Measurements from ENCODE around the gene RRP36. TPM values are rescaled to one million over a fixed set of nuclear protein-coding genes. Genes with fewer than 3 reads are reported as not detected.

Gene RRP36
- total RNA-seq, 4 donors from 2014 or later, result 52.8 to 62.5 (median 59.8) TPM

DNA sequence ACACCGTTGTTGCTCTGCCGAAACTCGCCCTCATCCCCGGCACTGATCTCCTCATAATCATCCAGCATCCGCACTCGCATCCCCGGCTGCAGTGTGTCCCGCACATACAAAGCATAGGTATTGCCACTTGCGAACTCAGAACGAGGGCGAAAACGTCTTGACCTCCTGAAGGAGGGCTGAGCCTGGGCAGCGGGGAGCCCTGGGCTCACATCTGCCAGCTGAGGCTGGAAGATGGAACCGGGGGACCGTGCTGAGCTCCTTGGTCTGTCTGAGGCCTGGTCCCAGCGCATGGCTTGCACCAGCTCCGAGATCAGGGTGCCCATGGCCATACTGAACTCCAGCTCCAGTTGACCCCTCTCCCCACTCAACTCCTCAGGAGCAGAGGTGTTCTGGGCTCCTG lies 29.6 kb downstream of the RRP36 start:
- Histone ChIP-seq H3K4me3 (no peak overlapping the region), H3K36me3 (peaks cover 0 to 65% of the 10 kb centered on the region in 2 donors), H3K9me3 (no peaks in the 10 kb centered on the region), H3K4me1 (peaks cover 0 to 28% (median 9%) of the 10 kb centered on the region in 3 donors), H3K27me3 (no peaks in the 10 kb centered on the region), H3K27ac (no peak overlapping the region)
- TF ChIP-seq POLR2AphosphoS5 (IDR thresholded peaks at IDR 0.05), result no peak
- TF ChIP-seq POLR2A (IDR thresholded peaks at IDR 0.05), result no peak
- TF ChIP-seq, protein P1, sequence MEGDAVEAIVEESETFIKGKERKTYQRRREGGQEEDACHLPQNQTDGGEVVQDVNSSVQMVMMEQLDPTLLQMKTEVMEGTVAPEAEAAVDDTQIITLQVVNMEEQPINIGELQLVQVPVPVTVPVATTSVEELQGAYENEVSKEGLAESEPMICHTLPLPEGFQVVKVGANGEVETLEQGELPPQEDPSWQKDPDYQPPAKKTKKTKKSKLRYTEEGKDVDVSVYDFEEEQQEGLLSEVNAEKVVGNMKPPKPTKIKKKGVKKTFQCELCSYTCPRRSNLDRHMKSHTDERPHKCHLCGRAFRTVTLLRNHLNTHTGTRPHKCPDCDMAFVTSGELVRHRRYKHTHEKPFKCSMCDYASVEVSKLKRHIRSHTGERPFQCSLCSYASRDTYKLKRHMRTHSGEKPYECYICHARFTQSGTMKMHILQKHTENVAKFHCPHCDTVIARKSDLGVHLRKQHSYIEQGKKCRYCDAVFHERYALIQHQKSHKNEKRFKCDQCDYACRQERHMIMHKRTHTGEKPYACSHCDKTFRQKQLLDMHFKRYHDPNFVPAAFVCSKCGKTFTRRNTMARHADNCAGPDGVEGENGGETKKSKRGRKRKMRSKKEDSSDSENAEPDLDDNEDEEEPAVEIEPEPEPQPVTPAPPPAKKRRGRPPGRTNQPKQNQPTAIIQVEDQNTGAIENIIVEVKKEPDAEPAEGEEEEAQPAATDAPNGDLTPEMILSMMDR (IDR thresholded peaks at IDR 0.05), result no peak
- no peak for TF ChIP-seq EP300 (IDR thresholded peaks at IDR 0.05)
- WGBS, 2 donors (ENCODE audit: low coverage in 1 of 2), result no CpG with 5 or more reads among the region's 17 CpGs
- no peak for ATAC-seq

DNA sequence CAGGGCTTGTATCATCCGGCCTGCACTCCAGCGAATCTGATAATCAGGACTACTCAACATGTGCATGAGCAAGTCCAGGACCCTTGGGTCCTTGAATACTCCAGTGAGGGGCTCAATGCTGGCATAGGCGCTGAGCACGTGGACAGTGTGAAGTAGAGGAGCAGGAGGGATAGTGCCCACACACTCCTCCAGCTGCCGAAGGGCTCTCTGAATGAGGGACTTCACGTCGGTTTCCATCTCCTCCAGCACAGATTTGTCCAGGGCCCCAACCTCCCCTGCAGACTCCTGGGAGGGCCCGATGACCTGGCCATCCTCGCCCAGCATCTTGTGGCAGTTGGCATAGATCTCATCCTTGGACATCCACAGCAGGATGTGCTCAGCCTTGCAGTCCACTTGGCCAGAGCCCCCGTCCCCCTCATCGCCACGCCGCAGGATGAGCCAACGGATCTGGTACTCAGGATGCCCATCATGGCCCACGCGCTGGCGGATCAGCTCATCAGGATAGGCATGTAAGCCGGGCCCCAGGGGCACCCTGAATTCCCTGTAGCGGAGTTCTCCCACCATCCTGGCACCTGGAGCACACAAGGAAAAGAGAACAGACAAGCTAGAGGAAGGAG lies 30.9 kb downstream of the RRP36 start:
- peaks cover 0 to 28% (median 9%) of the 10 kb centered on the region in 3 donors for H3K4me1 ChIP-seq
- TF ChIP-seq POLR2AphosphoS5 (IDR thresholded peaks at IDR 0.05) (no peak), POLR2A (IDR thresholded peaks at IDR 0.05) (no peak), EP300 (IDR thresholded peaks at IDR 0.05) (no peak)
- TF ChIP-seq, protein P1 (IDR thresholded peaks at IDR 0.05), result no peak
- no peak overlapping the region for H3K4me3 ChIP-seq
- H3K27ac ChIP-seq, result peak overlapping the region in 3 of 4 donors; percentile 88 to 95 (median 93)
- peaks cover 0 to 65% of the 10 kb centered on the region in 2 donors for H3K36me3 ChIP-seq
- H3K27me3 ChIP-seq, result no peaks in the 10 kb centered on the region
- no peak for ATAC-seq
- WGBS, 2 donors (ENCODE audit: low coverage in 1 of 2), result 100% methylated on average over 5 of the region's 19 CpGs; no CpG with 5 or more reads in 1 of the 2 donors
- H3K9me3 ChIP-seq, result no peaks in the 10 kb centered on the region

DNA sequence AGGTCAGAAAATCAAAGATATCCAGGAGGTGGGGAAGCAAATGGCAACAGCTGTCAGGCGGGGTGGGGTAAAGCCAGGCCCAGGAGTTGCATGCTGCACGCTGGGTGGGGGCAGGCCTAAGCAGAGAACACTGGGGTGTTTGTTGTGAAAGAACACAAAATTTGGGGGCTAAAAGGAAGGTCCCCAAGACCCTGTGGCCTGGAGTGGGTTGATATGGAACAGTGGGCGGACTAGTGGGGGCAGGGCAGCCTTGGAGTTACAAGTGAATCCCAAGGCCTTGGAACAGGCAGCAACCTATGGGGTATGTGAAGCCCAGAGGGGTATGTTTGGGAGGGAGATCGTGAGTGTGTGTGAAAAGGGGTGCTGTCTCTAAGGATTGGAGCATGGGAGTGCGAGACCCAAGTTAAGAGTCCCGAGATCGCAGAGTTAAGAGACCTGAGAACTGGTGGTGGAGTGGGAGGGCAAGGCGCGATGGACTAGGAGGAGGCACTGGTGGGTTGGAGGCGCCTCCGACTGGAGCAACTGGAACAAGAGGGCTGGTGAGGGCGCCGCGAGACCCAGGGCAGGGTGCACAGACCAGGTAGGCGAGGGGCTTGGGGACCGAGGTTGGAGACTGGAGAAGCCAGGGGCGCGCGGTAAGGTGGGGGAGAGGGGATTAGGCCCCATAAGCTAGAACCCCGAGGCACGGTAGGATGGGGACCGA lies 31.6 kb downstream of the RRP36 start:
- peaks cover 0 to 34% (median 9%) of the 10 kb centered on the region in 3 donors for H3K4me1 ChIP-seq
- H3K27ac ChIP-seq, result peak overlapping the region; percentile 76 to 95 (median 90)
- H3K36me3 ChIP-seq, result peaks cover 0 to 64% of the 10 kb centered on the region in 2 donors
- WGBS, 2 donors (ENCODE audit: low coverage in 1 of 2), result 23% methylated on average over 12 to 15 of the region's 22 CpGs
- no peaks in the 10 kb centered on the region for H3K9me3 ChIP-seq
- TF ChIP-seq EP300 (IDR thresholded peaks at IDR 0.05) (no peak), POLR2AphosphoS5 (IDR thresholded peaks at IDR 0.05) (no peak), POLR2A (IDR thresholded peaks at IDR 0.05) (no peak)
- TF ChIP-seq, protein P1 (IDR thresholded peaks at IDR 0.05), result no peak
- peak overlapping the region; percentile 77 to 79 for H3K4me3 ChIP-seq
- peak; percentile 7 for ATAC-seq
- H3K27me3 ChIP-seq, result no peaks in the 10 kb centered on the region

DNA sequence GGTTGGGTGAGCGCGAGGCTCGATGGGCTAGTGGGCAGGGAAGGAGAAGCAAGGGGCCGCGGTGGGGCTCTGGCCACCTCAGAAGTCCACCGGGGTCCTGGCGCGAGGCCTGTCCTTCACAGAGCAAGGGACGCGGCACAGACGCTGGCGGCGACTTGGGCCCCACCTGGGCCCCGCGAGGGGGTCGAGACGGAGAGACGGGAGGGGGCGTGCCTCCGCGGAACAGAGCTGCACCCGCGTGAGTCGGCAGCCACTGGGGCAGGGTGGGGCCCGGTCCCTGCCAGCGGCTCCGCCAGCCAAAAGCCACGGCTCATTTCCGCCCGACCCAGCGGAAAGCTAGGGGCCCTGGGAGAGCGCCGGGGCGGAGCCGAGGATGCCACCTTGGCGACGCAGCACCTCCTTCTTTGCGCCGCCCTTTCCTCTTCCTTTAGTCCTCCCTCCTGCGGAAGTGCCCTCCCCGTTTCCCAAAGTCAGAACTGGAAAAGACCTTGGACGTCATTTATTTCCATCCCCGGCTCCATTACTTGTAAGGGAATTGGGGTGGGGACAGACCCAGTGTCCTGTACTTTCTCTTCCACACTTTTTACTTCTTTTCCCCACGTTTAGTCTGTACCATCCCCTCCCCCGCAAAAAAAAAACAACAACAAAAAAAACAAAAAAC lies 32.3 kb downstream of the RRP36 start, which contains the start of gene CUL7:
Gene CUL7, minus strand, starts transcription at position 307 of the 661 bp plus-strand sequence. CDS start 1,063 bp downstream, outside the sequence.
- Histone ChIP-seq H3K36me3 (peaks cover 0 to 57% of the 10 kb centered on the region in 2 donors), H3K27me3 (no peaks in the 10 kb centered on the region), H3K4me1 (peaks cover 0 to 41% (median 15%) of the 10 kb centered on the region in 3 donors), H3K27ac (peak within 1 kb of the TSS; percentile 76 to 95 (median 90)), H3K4me3 (peak within 1 kb of the TSS; percentile 77 to 79), H3K9me3 (no peaks in the 10 kb centered on the region)
- WGBS, 2 donors (ENCODE audit: low coverage in 1 of 2), result 0 to 7% methylated on average over 3 to 4 of the region's 45 CpGs
- peak; percentile 97 for ATAC-seq
- TF ChIP-seq POLR2A (IDR thresholded peaks at IDR 0.05), result peak; percentile 77 to 80
- TF ChIP-seq, protein P1 (IDR thresholded peaks at IDR 0.05), result peak in 1 of 4 experiments; percentile 39
- TF ChIP-seq EP300 (IDR thresholded peaks at IDR 0.05), result no peak
- peak; percentile 84 for TF ChIP-seq POLR2AphosphoS5 (IDR thresholded peaks at IDR 0.05)
